ENCODE data around the gene NEDD9.

DNA sequence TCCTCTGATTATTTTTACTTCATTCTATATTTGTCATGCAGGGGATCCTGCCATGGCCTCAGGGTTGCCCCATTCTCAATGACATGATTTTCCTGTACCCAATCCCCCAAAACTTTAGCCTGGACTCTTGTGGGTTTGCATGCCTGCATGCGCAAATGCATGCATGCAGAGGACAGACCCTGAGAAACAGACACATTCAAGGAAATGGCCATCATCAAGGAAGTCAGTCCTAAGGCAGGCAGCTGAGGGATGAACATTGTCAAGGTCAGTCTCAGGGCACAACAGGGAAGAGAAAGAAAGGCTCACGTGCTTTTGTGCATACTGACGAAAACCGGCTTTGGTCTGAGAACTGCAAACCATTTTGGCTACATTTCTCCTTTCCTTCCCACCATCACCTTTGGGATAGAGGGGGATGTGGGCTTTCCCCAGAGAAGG is 13.1 kb downstream of the NEDD9 start:
- TF ChIP-seq USF1 (IDR thresholded peaks at IDR 0.05) (no peak), TEAD4 (IDR thresholded peaks at IDR 0.05) (no peak), TAF1 (IDR thresholded peaks at IDR 0.05; ENCODE audit: low read depth) (no peak), CREB1 (IDR thresholded peaks at IDR 0.05; ENCODE audit: low read depth) (no peak), CEBPB (IDR thresholded peaks at IDR 0.05) (no peak), NFIC (IDR thresholded peaks at IDR 0.05) (no peak), EP300 (IDR thresholded peaks at IDR 0.05; ENCODE audit: borderline replicate concordance) (no peak), REST (IDR thresholded peaks at IDR 0.05; ENCODE audit: low read depth) (no peak), EGR1 (IDR thresholded peaks at IDR 0.05) (no peak), YY1 (IDR thresholded peaks at IDR 0.05; ENCODE audit: low read depth) (no peak), ZBTB7A (IDR thresholded peaks at IDR 0.05; ENCODE audit: low read depth) (no peak), RAD21 (IDR thresholded peaks at IDR 0.05; ENCODE audit: low read depth) (no peak), FOXM1 (IDR thresholded peaks at IDR 0.05; ENCODE audit: borderline replicate concordance, low read depth) (no peak)
- TF ChIP-seq, protein P1, sequence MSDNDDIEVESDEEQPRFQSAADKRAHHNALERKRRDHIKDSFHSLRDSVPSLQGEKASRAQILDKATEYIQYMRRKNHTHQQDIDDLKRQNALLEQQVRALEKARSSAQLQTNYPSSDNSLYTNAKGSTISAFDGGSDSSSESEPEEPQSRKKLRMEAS (IDR thresholded peaks at IDR 0.05), result no peak

Data from Ishikawa (cell line).